ENCODE measurements around the gene ZNF107.
A peak's percentile ranks its signal among the peaks of the same experiment; 100 is the strongest.

- TF ChIP-seq CTCF (IDR thresholded peaks at IDR 0.05; ENCODE audit: borderline replicate concordance, extremely low read depth, low read length, poor library complexity, severe bottlenecking): peak; percentile 68
- TF ChIP-seq EZH2 (IDR thresholded peaks at IDR 0.05; ENCODE audit: borderline replicate concordance, low read depth, low read length, severe bottlenecking): no peak
Measured at GRCh38 chr7:64618785-64619456, 47.0 kb upstream of the ZNF107 start.
